Measurements from ENCODE around the gene TCAP. TPM values are rescaled to one million over a fixed set of nuclear protein-coding genes. Genes with fewer than 3 reads are reported as not detected.
A peak's percentile ranks its signal among the peaks of the same experiment; 100 is the strongest.

TCAP gene
- total RNA-seq, 1 donor from 2014 or later = 1.3 TPM

DNA sequence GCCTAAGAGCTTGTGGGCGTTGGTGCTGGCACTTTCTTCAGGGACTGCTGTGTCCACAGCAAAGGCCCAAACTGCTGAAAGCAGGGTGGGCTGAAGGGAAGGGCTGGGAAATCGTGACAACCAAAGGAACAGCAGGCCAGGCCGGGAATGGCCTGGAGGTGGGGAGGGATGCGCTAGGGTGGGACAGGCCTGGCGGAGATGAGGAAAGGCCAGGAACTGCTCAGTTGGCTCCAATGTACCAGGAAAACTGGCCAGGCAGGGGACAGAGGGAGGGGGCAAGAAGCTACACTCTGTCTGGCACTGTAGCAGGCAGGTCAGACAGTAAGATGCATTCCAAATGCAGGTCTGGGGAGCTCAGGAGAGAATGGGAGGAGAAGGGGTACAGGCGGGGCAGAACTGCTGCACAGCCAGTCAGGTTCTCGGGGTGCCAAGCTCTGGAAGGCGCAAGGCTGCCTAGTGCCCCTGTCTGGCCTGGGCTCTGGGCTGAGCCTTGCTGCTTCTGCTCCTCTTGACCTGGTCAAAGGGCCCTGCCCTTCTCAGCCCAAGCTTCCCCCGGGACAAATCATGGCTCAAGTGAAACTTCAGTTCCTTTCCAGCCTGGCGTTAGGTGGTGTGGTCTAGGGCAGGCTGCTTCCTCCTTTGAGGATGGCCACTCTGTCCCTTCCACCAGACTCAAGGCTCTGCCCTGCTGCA is 10.4 kb downstream of the TCAP start:
- H3K27ac Mint-ChIP-seq (ENCODE audit: unreplicated experiment) = peak overlapping the region; percentile 60
- peaks cover 3% of the 10 kb centered on the region for H3K36me3 Mint-ChIP-seq (ENCODE audit: unreplicated experiment)
- H3K27me3 Mint-ChIP-seq (ENCODE audit: unreplicated experiment) = peaks cover 2% of the 10 kb centered on the region
- no peaks in the 10 kb centered on the region for H3K9me3 Mint-ChIP-seq (ENCODE audit: unreplicated experiment)
- H3K4me3 Mint-ChIP-seq (ENCODE audit: unreplicated experiment) = no peak overlapping the region
- no peak for DNase-seq (ENCODE audit: extremely low spot score, unreplicated experiment)
- TF ChIP-seq, protein P1, sequence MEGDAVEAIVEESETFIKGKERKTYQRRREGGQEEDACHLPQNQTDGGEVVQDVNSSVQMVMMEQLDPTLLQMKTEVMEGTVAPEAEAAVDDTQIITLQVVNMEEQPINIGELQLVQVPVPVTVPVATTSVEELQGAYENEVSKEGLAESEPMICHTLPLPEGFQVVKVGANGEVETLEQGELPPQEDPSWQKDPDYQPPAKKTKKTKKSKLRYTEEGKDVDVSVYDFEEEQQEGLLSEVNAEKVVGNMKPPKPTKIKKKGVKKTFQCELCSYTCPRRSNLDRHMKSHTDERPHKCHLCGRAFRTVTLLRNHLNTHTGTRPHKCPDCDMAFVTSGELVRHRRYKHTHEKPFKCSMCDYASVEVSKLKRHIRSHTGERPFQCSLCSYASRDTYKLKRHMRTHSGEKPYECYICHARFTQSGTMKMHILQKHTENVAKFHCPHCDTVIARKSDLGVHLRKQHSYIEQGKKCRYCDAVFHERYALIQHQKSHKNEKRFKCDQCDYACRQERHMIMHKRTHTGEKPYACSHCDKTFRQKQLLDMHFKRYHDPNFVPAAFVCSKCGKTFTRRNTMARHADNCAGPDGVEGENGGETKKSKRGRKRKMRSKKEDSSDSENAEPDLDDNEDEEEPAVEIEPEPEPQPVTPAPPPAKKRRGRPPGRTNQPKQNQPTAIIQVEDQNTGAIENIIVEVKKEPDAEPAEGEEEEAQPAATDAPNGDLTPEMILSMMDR (IDR thresholded peaks at IDR 0.05) = no peak
- peaks cover 46% of the 10 kb centered on the region for H3K4me1 Mint-ChIP-seq (ENCODE audit: unreplicated experiment)

GRCh38 chr17:39676198-39676819 is 11.2 kb downstream of the TCAP start:
- peak overlapping the region; percentile 32 for H3K4me3 Mint-ChIP-seq (ENCODE audit: unreplicated experiment)
- H3K27ac Mint-ChIP-seq (ENCODE audit: unreplicated experiment) = peak overlapping the region; percentile 38
- DNase-seq (ENCODE audit: extremely low spot score, unreplicated experiment) = no peak
- no peaks in the 10 kb centered on the region for H3K9me3 Mint-ChIP-seq (ENCODE audit: unreplicated experiment)
- H3K27me3 Mint-ChIP-seq (ENCODE audit: unreplicated experiment) = no peaks in the 10 kb centered on the region
- H3K36me3 Mint-ChIP-seq (ENCODE audit: unreplicated experiment) = peaks cover 7% of the 10 kb centered on the region
- peaks cover 46% of the 10 kb centered on the region for H3K4me1 Mint-ChIP-seq (ENCODE audit: unreplicated experiment)
- TF ChIP-seq, protein P1 (IDR thresholded peaks at IDR 0.05) = no peak

GRCh38 chr17:39677072-39677471 is 11.9 kb downstream of the TCAP start:
- H3K9me3 Mint-ChIP-seq (ENCODE audit: unreplicated experiment) = no peaks in the 10 kb centered on the region
- peak overlapping the region; percentile 3 for H3K4me3 Mint-ChIP-seq (ENCODE audit: unreplicated experiment)
- no peaks in the 10 kb centered on the region for H3K27me3 Mint-ChIP-seq (ENCODE audit: unreplicated experiment)
- peak overlapping the region; percentile 91 for H3K27ac Mint-ChIP-seq (ENCODE audit: unreplicated experiment)
- H3K36me3 Mint-ChIP-seq (ENCODE audit: unreplicated experiment) = peaks cover 7% of the 10 kb centered on the region
- H3K4me1 Mint-ChIP-seq (ENCODE audit: unreplicated experiment) = peaks cover 43% of the 10 kb centered on the region
- TF ChIP-seq, protein P1 (IDR thresholded peaks at IDR 0.05) = no peak
- no peak for DNase-seq (ENCODE audit: extremely low spot score, unreplicated experiment)

DNA sequence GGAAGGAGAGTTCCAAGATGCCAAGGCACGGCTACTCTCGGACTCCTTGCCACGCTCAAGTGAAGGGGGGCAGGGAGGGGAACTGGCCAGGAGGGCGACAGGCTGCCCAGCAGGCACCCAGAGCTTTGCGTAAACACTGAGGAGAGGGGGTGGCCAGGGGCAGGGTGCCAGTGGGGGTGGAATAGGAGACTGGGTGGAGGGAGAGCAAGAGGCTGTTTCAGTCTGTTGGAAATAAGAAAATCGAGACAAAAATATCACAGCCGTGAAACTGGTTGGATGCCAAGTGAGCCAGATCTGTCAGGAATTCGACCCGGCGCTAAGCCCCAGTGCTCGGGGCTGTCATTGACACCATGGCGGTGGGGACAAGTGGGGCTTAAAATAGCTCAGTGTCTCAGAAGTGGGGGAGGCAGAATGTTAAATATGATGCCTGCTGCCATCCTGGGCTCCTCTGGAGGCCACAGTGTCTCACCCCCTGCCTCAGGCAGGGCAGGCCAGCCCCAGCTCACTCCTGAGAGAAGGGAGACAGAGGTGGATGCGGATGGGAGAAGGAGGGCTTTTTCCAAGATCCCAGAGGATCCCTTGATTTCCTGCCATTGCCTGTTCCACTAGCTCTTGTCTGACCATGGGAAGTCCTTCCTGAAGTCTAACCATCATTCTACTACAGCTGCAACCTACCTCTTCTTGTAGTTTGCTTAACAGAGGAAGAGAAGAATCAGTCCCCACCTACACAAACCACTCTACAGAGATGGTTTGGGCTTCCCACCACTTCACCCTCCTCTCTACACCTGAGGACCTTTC is 12.6 kb downstream of the TCAP start:
- TF ChIP-seq, protein P1 (IDR thresholded peaks at IDR 0.05) = no peak
- DNase-seq (ENCODE audit: extremely low spot score, unreplicated experiment) = no peak
- Mint-ChIP-seq H3K27me3 (ENCODE audit: unreplicated experiment) (no peaks in the 10 kb centered on the region), H3K9me3 (ENCODE audit: unreplicated experiment) (no peaks in the 10 kb centered on the region), H3K27ac (ENCODE audit: unreplicated experiment) (peak overlapping the region; percentile 91), H3K36me3 (ENCODE audit: unreplicated experiment) (peaks cover 7% of the 10 kb centered on the region), H3K4me1 (ENCODE audit: unreplicated experiment) (peaks cover 40% of the 10 kb centered on the region), H3K4me3 (ENCODE audit: unreplicated experiment) (peak overlapping the region; percentile 22)

Data from osteocyte (in vitro differentiated cells).